ENCODE results near the gene MAPK14.

DNA sequence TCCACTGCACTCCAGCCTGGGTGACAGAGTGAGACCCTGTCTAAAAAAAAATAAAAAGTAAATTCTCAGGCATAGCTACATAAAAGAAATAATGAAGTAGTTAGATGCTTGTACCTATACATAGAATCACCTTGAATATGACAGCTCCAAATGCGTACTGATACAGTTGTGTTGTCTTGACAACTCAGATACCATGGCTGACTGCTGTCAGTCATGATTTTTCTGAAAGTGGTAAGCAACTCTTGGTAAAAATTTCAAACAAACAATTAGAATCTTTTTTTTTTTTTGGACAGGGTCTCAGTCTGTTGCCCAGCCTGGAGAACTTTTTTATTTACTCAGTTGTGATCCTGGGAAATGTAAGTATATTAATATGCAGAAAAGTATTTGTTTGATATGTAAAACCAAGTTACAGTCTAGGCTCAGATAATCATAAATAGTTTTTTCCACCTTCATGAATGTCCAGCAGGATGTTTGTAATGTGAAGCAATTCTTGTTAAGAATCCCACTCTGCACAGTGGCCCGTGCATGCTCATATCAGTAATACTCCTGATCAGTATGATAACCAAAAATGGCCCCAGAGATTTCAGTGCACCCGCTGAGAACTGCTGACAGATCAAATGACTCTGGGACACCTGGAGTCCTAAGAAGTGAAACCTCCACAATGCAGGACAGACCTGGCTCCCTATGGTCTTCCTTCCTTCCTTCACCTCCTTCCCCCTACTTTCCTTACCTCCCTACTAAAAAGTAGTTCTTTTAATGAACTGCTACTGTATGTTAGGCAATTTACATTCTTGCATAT lies 88.7 kb downstream of the MAPK14 start:
- TF ChIP-seq, protein P1, sequence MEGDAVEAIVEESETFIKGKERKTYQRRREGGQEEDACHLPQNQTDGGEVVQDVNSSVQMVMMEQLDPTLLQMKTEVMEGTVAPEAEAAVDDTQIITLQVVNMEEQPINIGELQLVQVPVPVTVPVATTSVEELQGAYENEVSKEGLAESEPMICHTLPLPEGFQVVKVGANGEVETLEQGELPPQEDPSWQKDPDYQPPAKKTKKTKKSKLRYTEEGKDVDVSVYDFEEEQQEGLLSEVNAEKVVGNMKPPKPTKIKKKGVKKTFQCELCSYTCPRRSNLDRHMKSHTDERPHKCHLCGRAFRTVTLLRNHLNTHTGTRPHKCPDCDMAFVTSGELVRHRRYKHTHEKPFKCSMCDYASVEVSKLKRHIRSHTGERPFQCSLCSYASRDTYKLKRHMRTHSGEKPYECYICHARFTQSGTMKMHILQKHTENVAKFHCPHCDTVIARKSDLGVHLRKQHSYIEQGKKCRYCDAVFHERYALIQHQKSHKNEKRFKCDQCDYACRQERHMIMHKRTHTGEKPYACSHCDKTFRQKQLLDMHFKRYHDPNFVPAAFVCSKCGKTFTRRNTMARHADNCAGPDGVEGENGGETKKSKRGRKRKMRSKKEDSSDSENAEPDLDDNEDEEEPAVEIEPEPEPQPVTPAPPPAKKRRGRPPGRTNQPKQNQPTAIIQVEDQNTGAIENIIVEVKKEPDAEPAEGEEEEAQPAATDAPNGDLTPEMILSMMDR (IDR thresholded peaks at IDR 0.05; ENCODE audit: low read length) = no peak
- TF ChIP-seq EZH2 (IDR thresholded peaks at IDR 0.05; ENCODE audit: borderline replicate concordance, low read length) = no peak
